Common myeloid progenitor, CD34-positive (primary cell): ENCODE data around the gene TCF7. TPM values are rescaled to one million over a fixed set of nuclear protein-coding genes. Genes with fewer than 3 reads are reported as not detected.

Source experiments
- CTCF ChIA-PET: fragments of 350-600 bp; sonication (Branson Sonifier 250); formaldehyde crosslinking; loops from one replicate; lab custom pipeline; 2021; ENCODE audit warnings: antibody characterized with exemption; lab: Charles Lee
- POLR2A ChIA-PET: fragments of 350-600 bp; sonication (Branson Sonifier 250); formaldehyde crosslinking; loops from one replicate; lab custom pipeline; 2021; ENCODE audit warnings: antibody characterized with exemption; lab: Charles Lee
- DNase-seq, 3 donors: peaks; one replicate each; pipeline versions ENCODE4 v3.0.0 to v3.0.0-alpha.2; 2013
- H3K27ac ChIP-seq, 2 experiments: 1 replicate in 1 of 2; 2 replicates in 1 of 2; pipeline ENCODE4 v1.7.0; 2013; ENCODE audit warnings: inconsistent platforms in 2 of 2, low read length in 2 of 2, mild to moderate bottlenecking in 2 of 2, low read depth in 1 of 2, moderate library complexity in 1 of 2; ENCODE audit not compliant: severe bottlenecking in 2 of 2, insufficient read depth in 1 of 2, poor library complexity in 1 of 2
- H3K27me3 ChIP-seq, 5 experiments: replicated peaks in 2 of 5; 1 replicate in 3 of 5; 2 replicates in 2 of 5; pipeline versions ENCODE4 v1.6.1 to v1.7.0; 2013; ENCODE audit warnings: low read length in 4 of 5, mild to moderate bottlenecking in 2 of 5, moderate library complexity in 2 of 5, inconsistent platforms in 1 of 5; ENCODE audit not compliant: insufficient read depth in 5 of 5, control insufficient read depth in 4 of 5
- H3K36me3 ChIP-seq, 4 experiments: 1 replicate in 2 of 4; 2 replicates in 2 of 4; pipeline versions ENCODE4 v1.6.1 to v1.7.0; 2013; ENCODE audit warnings: low read length in 3 of 4, control low read depth in 1 of 4, mild to moderate bottlenecking in 1 of 4; ENCODE audit not compliant: control insufficient read depth in 4 of 4, insufficient read depth in 4 of 4
- H3K4me1 ChIP-seq, 4 experiments: 1 replicate in 3 of 4; 2 replicates in 1 of 4; pipeline versions ENCODE4 v1.6.1 to v1.7.1; 2013; ENCODE audit warnings: low read length in 3 of 4, mild to moderate bottlenecking in 3 of 4, control low read depth in 1 of 4, inconsistent platforms in 1 of 4, moderate library complexity in 1 of 4; ENCODE audit not compliant: control insufficient read depth in 4 of 4, insufficient read depth in 4 of 4; ENCODE audit errors: control extremely low read depth in 1 of 4
- H3K4me3 ChIP-seq, 7 experiments: 1 replicate in 4 of 7; 2 replicates in 3 of 7; pipeline versions ENCODE4 v1.5.1 to v1.7.0; 2013; ENCODE audit warnings: mild to moderate bottlenecking in 7 of 7, low read length in 6 of 7, moderate library complexity in 6 of 7, inconsistent platforms in 2 of 7, low read depth in 2 of 7, control low read depth in 1 of 7; ENCODE audit not compliant: insufficient read depth in 4 of 7, control insufficient read depth in 1 of 7; ENCODE audit errors: extremely low read depth in 1 of 7
- H3K9me3 ChIP-seq, 5 experiments: 1 replicate in 4 of 5; 2 replicates in 1 of 5; pipeline versions ENCODE4 v1.6.1 to v1.7.1; 2013; ENCODE audit warnings: low read length in 4 of 5, mild to moderate bottlenecking in 2 of 5, inconsistent platforms in 1 of 5, low read depth in 1 of 5, moderate library complexity in 1 of 5; ENCODE audit not compliant: control insufficient read depth in 4 of 5, insufficient read depth in 2 of 5; ENCODE audit errors: control extremely low read depth in 1 of 5
- WGBS: methylation state at CpG from one replicate; pipeline ENCODE4 v1.1.5; 2013; ENCODE audit not compliant: insufficient coverage; 5-methylcytosine and 5-hydroxymethylcytosine counted together
- polyA plus RNA-seq: library from polyadenylated mRNA; unstranded; fragments of 120-200 nt; gene quantifications from one replicate; pipeline ENCODE4 v1.2.1, GENCODE V29; 2013

Gene TCF7
- 1.3 TPM for polyA plus RNA-seq

DNA sequence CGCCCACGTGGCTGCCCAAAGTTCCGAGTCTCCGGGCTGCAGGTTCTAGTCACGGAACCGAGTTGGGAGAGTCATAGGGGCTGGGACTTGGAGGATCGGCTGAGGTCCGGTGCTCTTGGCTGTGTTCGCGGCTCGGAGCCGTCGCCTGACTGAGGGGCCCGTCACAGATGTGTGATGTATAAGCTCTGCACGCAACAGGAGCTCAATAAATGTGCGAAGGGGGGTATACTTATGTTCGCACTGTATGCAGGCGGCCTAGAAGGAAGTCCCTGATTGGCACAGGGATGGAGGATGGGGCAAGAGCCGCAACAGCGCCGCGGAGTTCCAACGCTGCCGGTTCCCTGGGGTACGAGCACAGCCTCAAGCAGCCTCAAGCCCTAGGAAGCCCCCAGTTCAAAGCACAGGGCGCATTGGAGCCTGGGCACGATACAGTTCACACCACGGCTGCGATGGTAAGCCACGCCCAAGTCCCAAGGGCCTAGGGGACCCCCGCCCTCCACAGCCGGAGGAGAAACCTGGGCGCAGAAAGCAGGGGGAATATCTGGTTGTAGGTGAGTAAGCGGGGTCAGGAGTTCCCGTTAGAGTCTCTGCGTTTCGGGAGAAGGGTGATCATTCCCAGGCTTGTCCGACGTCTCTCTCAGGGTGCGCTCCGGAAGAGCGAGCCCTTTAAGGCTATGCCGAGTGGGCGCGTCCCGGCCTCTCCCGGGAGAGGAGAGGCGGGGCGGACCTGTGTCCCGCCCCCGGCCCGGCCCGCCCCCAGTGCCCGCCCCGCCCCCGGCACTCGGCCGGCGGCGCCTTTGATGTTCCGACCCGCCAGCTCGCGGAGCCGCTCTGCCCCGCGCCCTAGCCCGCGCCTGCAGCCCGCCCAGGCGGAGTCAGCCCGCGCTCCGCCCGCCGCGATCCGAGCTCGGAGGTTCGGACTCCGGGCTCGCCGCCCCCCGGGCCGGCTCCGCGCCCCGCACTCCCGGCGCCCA is at the start of gene TCF7:
Gene TCF7, plus strand, starts transcription at position 780 of the 974 bp plus-strand sequence. CDS start 226 bp downstream, outside the sequence.
- H3K27ac ChIP-seq: no peak within 1 kb of the TSS

GRCh38 chr5:134069553-134069952 is 44.9 kb upstream of the TCF7 start:
- CTCF ChIA-PET: interaction anchor here (1.0 to 1.7 kb wide), 4 partner anchors 10 to 71 kb away, joined by 3 to 5 read pairs (median 4); no protein-coding TSS in a partner anchor
- peaks cover 0 to 12% (median 10%) of the 10 kb centered on the region in 4 experiments for H3K4me1 ChIP-seq
- 100% methylated on average over 2 of the region's 6 CpGs for WGBS
- POLR2A ChIA-PET: interaction anchor here (0.6 kb wide), 1 partner anchor 24 kb away, joined by 3 read pairs; no protein-coding TSS in a partner anchor
- H3K4me3 ChIP-seq: no peak overlapping the region
- H3K27me3 ChIP-seq: peaks cover 0 to 7% (median 0%) of the 10 kb centered on the region in 5 experiments
- DNase-seq: no peak
- H3K9me3 ChIP-seq: no peaks in the 10 kb centered on the region
- H3K27ac ChIP-seq: no peak overlapping the region
- H3K36me3 ChIP-seq: no peaks in the 10 kb centered on the region

More for the DNA sequence above, at the start of gene TCF7:
- Histone ChIP-seq H3K9me3 (no peaks in the 10 kb centered on the region), H3K4me3 (peak within 1 kb of the TSS; percentile 21 to 83 (median 64)), H3K4me1 (peaks cover 0 to 26% (median 21%) of the 10 kb centered on the region in 4 experiments), H3K36me3 (no peaks in the 10 kb centered on the region), H3K27me3 (peaks cover 0 to 67% (median 21%) of the 10 kb centered on the region in 5 experiments)
- ChIA-PET POLR2A (no interaction called here), CTCF (interaction anchor here (6.3 to 6.7 kb wide), 2 partner anchors 13 to 26 kb away, joined by 52 to 55 read pairs; no protein-coding TSS in a partner anchor)
- DNase-seq: peak; percentile 54 to 71 (median 66)
- WGBS: under 1% methylated on average over 72 of the region's 90 CpGs

GRCh38 chr5:134070725-134071613 is 43.5 kb upstream of the TCF7 start:
- no peaks in the 10 kb centered on the region for H3K36me3 ChIP-seq
- ChIA-PET CTCF (interaction anchor here (0.8 to 1.6 kb wide), 6 partner anchors 12 to 68 kb away, joined by 3 to 5 read pairs (median 3); no protein-coding TSS in a partner anchor), POLR2A (no interaction called here)
- H3K9me3 ChIP-seq: no peaks in the 10 kb centered on the region
- peaks cover 0 to 7% (median 0%) of the 10 kb centered on the region in 5 experiments for H3K27me3 ChIP-seq
- WGBS: 0% methylated on average over 29 of the region's 46 CpGs
- H3K4me1 ChIP-seq: peaks cover 0 to 12% (median 10%) of the 10 kb centered on the region in 4 experiments
- H3K4me3 ChIP-seq: peak overlapping the region; percentile 40 to 86 (median 66)
- no peak overlapping the region for H3K27ac ChIP-seq
- peak; percentile 45 to 66 (median 63) for DNase-seq

DNA sequence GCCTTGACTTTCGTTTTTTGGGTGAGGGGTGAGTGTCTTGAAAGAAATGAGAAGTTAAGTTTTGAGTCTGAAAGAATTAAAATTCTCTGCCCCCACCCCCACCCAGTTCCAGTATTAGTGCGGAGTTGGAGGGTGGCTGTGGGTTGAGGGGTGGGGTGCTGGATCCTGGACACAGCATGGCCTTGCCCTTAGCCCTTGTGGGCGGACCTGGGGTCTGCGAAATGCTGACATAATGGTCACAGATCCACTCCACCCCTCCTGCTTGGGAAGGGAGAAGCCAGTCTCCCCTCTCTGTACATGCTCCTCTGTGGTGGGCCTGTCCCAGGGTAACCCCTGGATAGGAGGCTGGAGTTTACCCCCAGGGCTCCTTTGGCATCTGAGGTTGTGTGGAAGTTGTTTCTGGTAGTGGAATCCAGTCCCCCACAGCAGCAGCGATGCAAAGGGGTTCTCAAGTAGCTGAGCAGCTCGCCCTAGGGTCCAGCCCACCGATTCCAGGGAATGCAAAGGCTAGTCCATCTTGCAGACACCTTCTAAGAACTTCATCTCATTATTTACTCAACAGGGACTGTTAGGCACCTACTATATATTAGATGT is 42.8 kb upstream of the TCF7 start:
- Histone ChIP-seq H3K27ac (no peak overlapping the region), H3K4me3 (peak overlapping the region in 6 of 7 experiments; percentile 40 to 86 (median 69)), H3K36me3 (no peaks in the 10 kb centered on the region), H3K4me1 (peaks cover 0 to 12% (median 10%) of the 10 kb centered on the region in 4 experiments), H3K9me3 (no peaks in the 10 kb centered on the region), H3K27me3 (peaks cover 0 to 7% (median 0%) of the 10 kb centered on the region in 5 experiments)
- POLR2A ChIA-PET: no interaction called here
- WGBS: no CpG with 5 or more reads among the region's 7 CpGs
- no peak for DNase-seq
- CTCF ChIA-PET: interaction anchor here (0.8 to 1.4 kb wide), 4 partner anchors 29 to 67 kb away, joined by 3 to 5 read pairs (median 3); no protein-coding TSS in a partner anchor

DNA sequence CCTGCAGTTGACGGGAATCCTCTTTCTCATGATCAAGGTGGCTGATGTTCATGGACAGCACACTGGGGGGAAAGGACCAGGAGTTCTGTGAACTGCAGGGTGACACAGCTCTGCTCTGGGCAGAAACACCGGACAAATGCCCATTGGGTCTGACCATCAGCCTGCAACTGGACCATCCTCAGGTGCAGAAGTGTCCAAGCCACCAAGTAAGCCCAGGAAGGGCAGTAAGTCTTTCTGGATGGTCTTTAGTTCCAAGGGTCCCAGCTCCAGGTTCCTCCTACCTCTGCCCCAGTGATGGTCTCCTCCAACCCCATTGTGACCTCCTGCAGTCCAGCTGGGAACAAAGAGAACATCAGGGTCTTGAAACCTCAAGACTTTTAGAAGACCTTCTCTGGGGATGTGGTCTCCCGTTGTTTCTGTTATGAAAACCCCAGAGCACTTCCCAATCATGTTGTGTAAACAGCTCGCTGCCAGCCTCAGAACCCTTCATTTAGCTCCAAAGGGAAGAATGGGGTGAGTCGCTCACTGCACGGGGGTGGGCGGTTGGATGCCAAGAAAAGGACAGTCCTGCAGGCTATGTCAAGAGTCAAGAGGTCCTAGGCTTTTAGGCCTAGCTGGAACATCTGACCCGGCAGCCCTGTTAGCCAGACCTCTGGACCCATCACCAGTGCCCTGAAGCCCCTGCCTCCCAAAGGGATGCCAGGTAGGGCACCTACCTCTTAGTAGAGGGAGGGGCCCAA is 41.8 kb upstream of the TCF7 start:
- H3K27me3 ChIP-seq: peaks cover 0 to 7% (median 0%) of the 10 kb centered on the region in 5 experiments
- no peaks in the 10 kb centered on the region for H3K36me3 ChIP-seq
- CTCF ChIA-PET: interaction anchor here (0.8 to 2.4 kb wide), 7 partner anchors 9 to 66 kb away, joined by 3 to 11 read pairs (median 3); no protein-coding TSS in a partner anchor
- H3K27ac ChIP-seq: no peak overlapping the region
- peaks cover 0 to 12% (median 10%) of the 10 kb centered on the region in 4 experiments for H3K4me1 ChIP-seq
- no peak for DNase-seq
- POLR2A ChIA-PET: interaction anchor here (1.3 kb wide), 1 partner anchor 68 kb away, joined by 4 read pairs; the partner anchor contains the start of gene VDAC1
- no peaks in the 10 kb centered on the region for H3K9me3 ChIP-seq
- no peak overlapping the region for H3K4me3 ChIP-seq
- WGBS: 100% methylated on average over 5 of the region's 8 CpGs
